Endothelial cell of hepatic sinusoid (primary cell): ENCODE measurements around the gene PPP4R4.

ENCODE experiments used
- in situ Hi-C: cut with HindIII; loops from 2 replicates; pipeline ENCODE4 v1.10.0; 2017; ENCODE audit warnings: low sequenced_read_pairs

The PPP4R4 gene

GRCh38 chr14:94173885-94174603 lies at the start of gene PPP4R4:
TSS of gene PPP4R4 (plus strand) at chr14:94174322. CDS start at chr14:94174466, 144 bp downstream.
- in situ Hi-C loops = no loop called here

- in situ Hi-C loops = loop anchor here (5.0 kb wide), 1 partner anchor 107 kb away; no protein-coding TSS in a partner anchor
These were observed 49.3 kb upstream of the PPP4R4 start for GRCh38 chr14:94124582-94125377.

- in situ Hi-C loops = no loop called here
These were observed 48.3 kb upstream of the PPP4R4 start for GRCh38 chr14:94125659-94126418.

- in situ Hi-C loops = no loop called here
These were observed 47.8 kb upstream of the PPP4R4 start for GRCh38 chr14:94126419-94126677.

GRCh38 chr14:94126800-94127199 lies 47.3 kb upstream of the PPP4R4 start:
- in situ Hi-C loops = no loop called here

GRCh38 chr14:94127330-94127729 lies 46.8 kb upstream of the PPP4R4 start:
- in situ Hi-C loops = no loop called here

GRCh38 chr14:94128216-94128839 lies 45.8 kb upstream of the PPP4R4 start:
- in situ Hi-C loops = no loop called here

GRCh38 chr14:94129111-94129757 lies 44.9 kb upstream of the PPP4R4 start, which contains the start of gene IFI27L2:
TSS of gene IFI27L2 (minus strand) at chr14:94129604. CDS start at chr14:94129564, 40 bp downstream.
- in situ Hi-C loops = no loop called here

GRCh38 chr14:94129758-94130414 lies 44.2 kb upstream of the PPP4R4 start:
- in situ Hi-C loops = no loop called here

- in situ Hi-C loops = no loop called here
These were observed 41.7 kb upstream of the PPP4R4 start for GRCh38 chr14:94132285-94132887.

GRCh38 chr14:94135476-94135875 lies 38.6 kb upstream of the PPP4R4 start:
- in situ Hi-C loops = loop anchor here (5.0 kb wide), 3 partner anchors 42 to 103 kb away; no protein-coding TSS in a partner anchor

- in situ Hi-C loops = loop anchor here (5.0 kb wide), 3 partner anchors 41 to 104 kb away; no protein-coding TSS in a partner anchor
These were observed 37.4 kb upstream of the PPP4R4 start for GRCh38 chr14:94136575-94137331.

GRCh38 chr14:94138251-94138650 lies 35.9 kb upstream of the PPP4R4 start:
- in situ Hi-C loops = loop anchor here (5.0 kb wide), 3 partner anchors 39 to 106 kb away; no protein-coding TSS in a partner anchor

- in situ Hi-C loops = loop anchor here (5.0 kb wide), 3 partner anchors 38 to 107 kb away; no protein-coding TSS in a partner anchor
These were observed 35.1 kb upstream of the PPP4R4 start for GRCh38 chr14:94139006-94139405.

GRCh38 chr14:94139421-94139820 lies 34.7 kb upstream of the PPP4R4 start:
- in situ Hi-C loops = loop anchor here (5.0 kb wide), 3 partner anchors 38 to 107 kb away; no protein-coding TSS in a partner anchor

GRCh38 chr14:94142247-94142646 lies 31.9 kb upstream of the PPP4R4 start:
- in situ Hi-C loops = no loop called here

GRCh38 chr14:94142836-94143235 lies 31.3 kb upstream of the PPP4R4 start:
- in situ Hi-C loops = no loop called here

GRCh38 chr14:94143239-94143638 lies 30.9 kb upstream of the PPP4R4 start:
- in situ Hi-C loops = no loop called here
